GM10248 (cell line): ENCODE results near the gene TBCA.

Source experiments
- CTCF ChIA-PET: fragments of 300-600 bp; sonication (Branson Sonifier 250); formaldehyde crosslinking; extraction: SDS; loops from one replicate; lab custom pipeline; 2021; ENCODE audit warnings: antibody characterized with exemption; lab: Yijun Ruan, JAX
- POLR2A ChIA-PET: fragments of 350-650 bp; sonication (Branson Sonifier 250); formaldehyde crosslinking; extraction: SDS; loops from one replicate; lab custom pipeline; 2020; ENCODE audit warnings: antibody characterized with exemption; lab: Yijun Ruan, JAX
- DNase-seq: peaks from one replicate; pipeline ENCODE4 v3.0.0; 2012; ENCODE audit errors: extremely low spot score
- CTCF ChIP-seq: IDR thresholded peaks from 2 replicates; pipeline ENCODE4 v1.5.1; 2012; ENCODE audit warnings: mild to moderate bottlenecking, low read depth; ENCODE audit errors: extremely low read depth, missing control alignments, control extremely low read depth

The TBCA gene

GRCh38 chr5:77669677-77670076 lies 106.5 kb downstream of the TBCA start:
- POLR2A ChIA-PET: no interaction called here
- no peak for TF ChIP-seq CTCF
- CTCF ChIA-PET: interaction anchor here (1.0 to 1.5 kb wide), 4 partner anchors 24 to 123 kb away, joined by 3 to 9 read pairs (median 4); no protein-coding TSS in a partner anchor
- DNase-seq: no peak

GRCh38 chr5:77663090-77663863 lies 112.9 kb downstream of the TBCA start:
- ChIA-PET CTCF (interaction anchor here (1.1 to 1.3 kb wide), 2 partner anchors 11 to 13 kb away, joined by 4 read pairs; no protein-coding TSS in a partner anchor), POLR2A (no interaction called here)
- no peak for TF ChIP-seq CTCF
- DNase-seq: no peak

- ChIA-PET POLR2A (no interaction called here), CTCF (interaction anchor here (1.3 kb wide), 1 partner anchor 13 kb away, joined by 4 read pairs; no protein-coding TSS in a partner anchor)
- no peak for TF ChIP-seq CTCF
- no peak for DNase-seq
Measured at GRCh38 chr5:77662635-77663034, 113.5 kb downstream of the TBCA start.

GRCh38 chr5:77658662-77659061 lies 117.5 kb downstream of the TBCA start:
- POLR2A ChIA-PET: no interaction called here

GRCh38 chr5:77651343-77651742 lies 124.8 kb downstream of the TBCA start:
- no peak for DNase-seq
- no peak for TF ChIP-seq CTCF
- POLR2A ChIA-PET: no interaction called here
- CTCF ChIA-PET: no interaction called here

More at GRCh38 chr5:77658662-77659061, 117.5 kb downstream of the TBCA start:
- CTCF ChIA-PET: interaction anchor here (3.2 kb wide), 1 partner anchor 13 kb away, joined by 20 read pairs; no protein-coding TSS in a partner anchor
- TF ChIP-seq CTCF: no peak
- DNase-seq: no peak

GRCh38 chr5:77650686-77651085 lies 125.5 kb downstream of the TBCA start:
- ChIA-PET CTCF (interaction anchor here (1.0 to 1.3 kb wide), 2 partner anchors 12 to 15 kb away, joined by 3 to 4 read pairs; no protein-coding TSS in a partner anchor), POLR2A (no interaction called here)
- no peak for DNase-seq
- no peak for TF ChIP-seq CTCF
